Measurements from ENCODE around the gene DCLK2. TPM values are rescaled to one million over a fixed set of nuclear protein-coding genes. Genes with fewer than 3 reads are reported as not detected.

The DCLK2 gene
- total RNA-seq, 1 donor from 2014 or later = 1.9 TPM

DNA sequence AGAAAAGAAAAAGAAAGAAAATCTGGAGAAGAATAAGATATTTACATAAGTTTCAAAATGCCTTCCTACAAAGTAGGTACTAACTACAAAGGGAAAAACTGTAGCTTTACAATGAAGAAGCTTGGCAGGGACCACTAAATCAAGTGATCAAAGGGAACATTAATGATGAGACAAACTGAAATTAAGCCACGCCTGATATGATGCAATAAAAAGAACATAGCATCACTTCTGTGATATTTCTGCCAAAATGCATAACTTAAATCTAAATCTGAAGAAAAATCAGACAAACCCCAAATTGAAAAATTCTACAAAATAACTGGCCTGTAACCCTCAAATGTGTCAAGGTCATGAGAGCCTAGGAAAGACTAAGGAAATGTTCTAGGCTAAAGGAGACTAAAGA, 8.9 kb upstream of the DCLK2 start:
- DNase-seq (ENCODE audit: low read depth in 2 of 2) = no peak

DNA sequence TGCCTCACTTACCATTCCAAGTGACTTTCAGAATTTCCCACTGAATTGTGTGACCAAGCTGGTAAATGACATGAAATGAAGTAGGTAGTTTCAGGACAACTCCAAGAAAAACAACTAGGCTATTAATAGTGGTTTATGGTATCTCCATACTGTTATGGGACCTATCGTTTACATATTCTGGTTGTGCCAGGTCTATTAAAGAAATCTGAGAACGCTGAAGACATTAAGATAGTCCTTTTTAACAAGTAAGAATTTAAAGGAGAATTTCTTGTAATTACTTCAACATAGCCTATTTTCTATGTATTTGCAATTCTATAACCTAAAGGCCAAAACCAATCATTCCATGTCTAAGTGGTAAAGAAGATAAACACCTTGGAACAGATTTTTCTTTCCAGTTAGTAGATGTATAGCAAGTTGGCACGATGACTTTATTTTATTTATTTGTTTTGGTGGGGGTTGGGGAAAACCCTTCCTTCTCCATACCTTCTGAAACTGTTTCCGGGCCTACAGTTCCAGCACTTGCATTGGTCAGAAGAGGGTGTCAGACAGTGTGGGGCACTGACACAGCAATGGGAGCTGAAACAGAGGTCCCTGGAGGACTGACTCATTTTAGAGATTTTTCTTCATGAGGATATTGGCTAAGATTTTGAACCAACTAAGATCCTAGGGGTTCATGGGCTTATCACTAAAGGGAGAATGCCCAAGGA, 7.6 kb upstream of the DCLK2 start:
- no peak for DNase-seq (ENCODE audit: low read depth in 2 of 2)

- no peak for DNase-seq (ENCODE audit: low read depth in 2 of 2)
These were observed 5.8 kb upstream of the DCLK2 start for GRCh38 chr4:150072471-150072870.

DNA sequence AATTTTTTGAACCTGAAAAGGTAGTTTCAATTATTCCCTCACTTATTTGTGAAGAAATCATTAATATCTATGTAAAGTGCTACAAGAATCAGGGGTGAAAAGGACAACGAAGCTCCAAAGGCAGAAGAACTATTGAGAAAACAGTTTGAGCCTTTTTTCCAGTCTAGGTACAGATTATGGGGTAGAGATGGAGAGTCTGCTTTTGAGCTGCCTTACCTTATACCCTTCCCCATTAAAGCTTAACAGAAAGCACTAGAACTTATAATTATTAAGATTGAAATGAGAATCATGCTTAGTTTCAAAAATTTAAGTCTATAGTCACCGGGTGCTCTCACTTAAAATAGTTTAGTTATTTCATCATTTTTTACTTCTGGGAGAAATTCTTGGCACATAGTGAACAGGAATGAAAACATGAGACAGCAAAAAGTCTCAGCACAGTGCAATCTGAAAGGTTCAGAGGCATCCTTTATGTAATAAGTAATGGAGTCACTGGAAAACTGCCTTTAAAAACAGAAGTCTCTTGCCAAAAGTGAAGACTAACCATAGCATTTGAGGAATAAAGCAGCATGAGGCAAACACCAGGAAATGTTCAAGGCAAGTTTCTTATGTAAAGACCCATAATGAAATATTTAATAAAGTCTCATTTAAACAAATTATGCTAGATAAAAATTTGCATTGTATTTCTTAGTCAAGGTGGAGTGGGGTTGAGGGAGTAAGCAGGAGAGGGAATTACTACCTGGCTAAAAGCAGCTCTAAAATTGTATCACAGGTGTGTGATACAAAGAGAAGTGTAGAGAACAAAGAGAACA, 5.1 kb upstream of the DCLK2 start:
- peak in 1 of 2 donors; percentile 28 for DNase-seq (ENCODE audit: low read depth in 2 of 2)

GRCh38 chr4:150074064-150074463, 4.2 kb upstream of the DCLK2 start:
- no peak for DNase-seq (ENCODE audit: low read depth in 2 of 2)

DNA sequence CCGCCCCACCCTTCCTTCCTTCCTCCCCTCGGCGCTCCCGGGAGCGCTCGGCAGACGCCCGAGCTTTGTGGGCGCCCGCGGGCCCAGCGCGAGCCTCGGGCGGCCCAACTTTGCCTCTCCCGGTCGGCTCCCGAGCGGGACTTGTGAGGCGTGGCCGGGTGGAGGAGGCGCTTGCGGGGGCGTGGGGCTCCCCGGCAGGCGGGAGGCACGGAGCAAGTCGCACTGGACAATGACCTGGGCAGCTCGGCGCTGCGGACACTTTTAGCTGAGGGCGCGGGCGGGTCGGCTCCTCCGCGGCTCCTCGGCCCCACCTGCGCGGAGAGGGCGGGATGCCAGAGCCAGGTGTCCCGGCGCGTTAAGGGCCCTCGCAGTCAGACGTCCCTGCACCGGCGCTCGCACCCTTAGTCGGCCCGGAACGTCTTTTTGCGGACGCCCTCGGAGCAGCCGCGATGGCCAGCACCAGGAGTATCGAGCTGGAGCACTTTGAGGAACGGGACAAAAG, 385 bp downstream of the DCLK2 start:
- peak in 1 of 2 donors; percentile 54 for DNase-seq (ENCODE audit: low read depth in 2 of 2)

- DNase-seq (ENCODE audit: low read depth in 2 of 2) = peak in 1 of 2 donors; percentile 17
These were observed 886 bp downstream of the DCLK2 start for GRCh38 chr4:150079081-150079581.

GRCh38 chr4:150080337-150080736, 2.1 kb downstream of the DCLK2 start:
- DNase-seq (ENCODE audit: low read depth in 2 of 2) = no peak

DNA sequence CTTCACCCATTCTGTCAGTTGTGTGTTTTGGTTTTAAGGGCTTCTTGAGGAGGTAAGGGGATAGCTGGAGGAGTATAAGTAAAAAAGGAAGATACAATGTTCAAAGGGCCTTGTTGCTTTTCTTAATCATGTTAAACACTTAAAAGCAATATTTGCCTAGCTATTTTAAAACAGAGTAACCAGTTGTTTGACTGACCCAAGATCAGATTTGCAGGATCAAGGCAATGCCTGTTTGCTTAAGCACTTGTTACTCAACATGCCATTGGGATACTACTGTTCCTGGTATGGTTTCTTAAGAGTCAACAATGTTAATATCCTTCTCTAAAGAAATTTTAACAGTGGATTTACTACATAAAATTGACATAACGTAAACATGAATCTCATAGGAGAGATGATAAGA, 2.6 kb downstream of the DCLK2 start:
- no peak for DNase-seq (ENCODE audit: low read depth in 2 of 2)

DNA sequence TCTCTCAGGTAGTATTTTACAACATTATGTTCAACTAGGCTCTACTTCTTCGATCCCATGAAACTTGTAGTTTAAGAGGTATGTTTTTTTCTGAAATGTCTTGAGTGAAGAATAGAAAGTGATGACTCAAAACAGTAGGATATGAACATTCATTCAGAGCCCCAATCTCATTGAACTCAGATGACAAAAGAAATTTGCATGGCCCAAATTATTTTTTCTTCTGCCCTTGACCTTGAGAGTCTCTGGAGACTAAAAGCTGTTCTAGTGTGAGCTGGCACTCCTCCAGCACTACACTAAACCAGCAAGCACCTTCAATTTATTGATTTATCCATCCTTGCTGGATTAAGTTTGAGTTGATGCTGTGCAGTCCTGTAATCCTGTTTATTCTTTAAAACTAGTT, 4.0 kb downstream of the DCLK2 start:
- DNase-seq (ENCODE audit: low read depth in 2 of 2) = no peak

DNA sequence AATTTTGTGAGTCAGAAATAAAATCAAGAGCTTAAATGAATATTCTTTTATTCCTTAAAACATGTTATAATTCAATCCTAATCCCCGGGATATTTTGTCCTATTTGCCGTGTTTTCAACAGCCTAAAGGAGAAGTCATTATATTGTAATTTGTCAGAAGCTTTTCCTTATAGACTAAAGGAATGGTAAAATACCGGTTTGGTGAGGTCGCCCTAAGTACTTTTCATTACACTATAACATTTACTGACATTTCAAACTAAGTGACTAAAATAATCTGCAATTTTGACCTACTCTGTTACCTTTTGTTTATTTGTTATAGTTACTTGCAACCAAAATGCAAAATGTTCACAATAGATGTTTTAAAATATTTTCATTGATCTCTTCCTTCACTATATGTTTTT, 8.8 kb downstream of the DCLK2 start:
- no peak for DNase-seq (ENCODE audit: low read depth in 2 of 2)

DNA sequence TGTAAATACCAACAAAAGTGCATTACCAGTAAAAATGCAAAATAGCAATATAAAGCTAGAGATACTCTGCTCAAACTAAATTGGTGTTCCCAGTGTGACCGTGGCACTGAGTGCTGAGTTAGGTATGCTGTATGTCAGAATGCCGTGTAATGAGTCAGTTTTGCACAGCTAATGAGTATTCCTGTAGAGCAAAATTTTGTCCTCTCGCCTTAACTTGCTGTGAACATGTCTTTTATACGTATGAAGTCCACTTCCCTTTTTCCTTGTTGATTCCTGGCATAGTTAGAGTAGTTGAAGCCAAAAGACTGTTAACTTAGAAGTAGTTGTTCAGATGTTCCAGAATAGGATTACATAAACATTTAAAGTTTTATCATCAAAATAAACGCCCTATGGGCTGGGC, 11.5 kb downstream of the DCLK2 start:
- no peak for DNase-seq (ENCODE audit: low read depth in 2 of 2)

- no peak for DNase-seq (ENCODE audit: low read depth in 2 of 2)
These were observed 12.6 kb downstream of the DCLK2 start for GRCh38 chr4:150090836-150091235.

DNA sequence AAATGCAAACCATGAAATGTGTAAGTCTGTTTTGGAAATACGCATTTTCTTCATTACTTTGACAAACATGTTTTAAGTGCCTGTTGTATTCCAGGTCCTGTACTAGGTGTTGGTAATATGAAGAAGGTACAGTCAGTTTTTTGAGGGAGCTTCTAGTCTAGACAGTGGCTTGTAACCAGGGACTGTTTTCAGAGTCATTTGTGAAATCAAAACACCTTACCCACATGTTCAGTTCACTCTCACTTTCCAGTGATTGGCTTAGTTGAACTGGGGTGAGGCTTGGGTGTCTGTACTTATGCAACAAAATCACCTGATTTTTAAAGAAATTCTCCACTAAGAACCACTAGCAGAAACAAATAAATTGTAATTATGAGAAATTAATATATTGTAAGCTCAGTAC, 16.4 kb downstream of the DCLK2 start:
- DNase-seq (ENCODE audit: low read depth in 2 of 2) = no peak

DNA sequence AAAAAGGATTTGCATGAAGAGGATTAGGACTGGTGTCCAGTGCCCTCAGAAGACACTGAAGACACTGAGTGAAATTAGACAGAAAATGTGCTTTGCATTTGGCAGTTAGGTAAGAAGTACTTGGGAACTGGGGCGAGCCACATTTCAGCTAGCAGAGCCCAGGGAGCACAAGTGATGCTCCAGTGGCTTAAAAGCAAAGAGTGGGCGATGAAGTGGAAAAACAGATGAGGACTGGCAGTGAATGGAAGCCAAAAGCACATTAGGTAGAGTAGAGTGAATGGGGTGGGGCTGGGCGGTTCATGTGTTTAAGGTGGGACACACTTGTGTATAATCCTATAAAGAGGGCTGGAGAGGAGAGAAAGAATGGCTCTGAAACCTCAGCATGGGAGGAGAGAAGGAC, 18.4 kb downstream of the DCLK2 start:
- no peak for DNase-seq (ENCODE audit: low read depth in 2 of 2)

GRCh38 chr4:150098214-150098613, 20.0 kb downstream of the DCLK2 start:
- DNase-seq (ENCODE audit: low read depth in 2 of 2) = peak in 1 of 2 donors; percentile 17

GRCh38 chr4:150104404-150105027, 26.3 kb downstream of the DCLK2 start:
- DNase-seq (ENCODE audit: low read depth in 2 of 2) = peak; percentile 9 to 31

DNA sequence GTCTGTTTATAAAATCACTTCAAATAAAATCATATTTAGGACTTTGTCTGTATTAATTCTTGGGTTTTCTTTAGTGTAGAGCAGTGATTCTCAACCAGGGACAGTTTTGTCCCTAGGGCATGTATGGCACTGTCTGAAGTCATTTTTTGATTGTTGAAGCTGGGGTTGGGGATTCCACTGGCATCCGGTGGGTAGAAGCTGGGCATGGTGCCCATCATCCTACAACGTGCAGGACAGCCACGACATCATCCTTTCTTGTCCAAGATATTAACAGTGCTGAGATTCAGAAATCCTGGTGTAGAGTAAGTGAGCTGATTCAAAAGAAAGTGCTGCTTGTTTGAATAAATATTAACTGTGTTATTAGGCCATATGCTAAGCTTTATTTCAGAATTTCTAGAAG, 28.6 kb downstream of the DCLK2 start:
- no peak for DNase-seq (ENCODE audit: low read depth in 2 of 2)

GRCh38 chr4:150108691-150109090, 30.4 kb downstream of the DCLK2 start:
- no peak for DNase-seq (ENCODE audit: low read depth in 2 of 2)

- no peak for DNase-seq (ENCODE audit: low read depth in 2 of 2)
These were observed 36.4 kb downstream of the DCLK2 start for GRCh38 chr4:150114641-150115040.

DNA sequence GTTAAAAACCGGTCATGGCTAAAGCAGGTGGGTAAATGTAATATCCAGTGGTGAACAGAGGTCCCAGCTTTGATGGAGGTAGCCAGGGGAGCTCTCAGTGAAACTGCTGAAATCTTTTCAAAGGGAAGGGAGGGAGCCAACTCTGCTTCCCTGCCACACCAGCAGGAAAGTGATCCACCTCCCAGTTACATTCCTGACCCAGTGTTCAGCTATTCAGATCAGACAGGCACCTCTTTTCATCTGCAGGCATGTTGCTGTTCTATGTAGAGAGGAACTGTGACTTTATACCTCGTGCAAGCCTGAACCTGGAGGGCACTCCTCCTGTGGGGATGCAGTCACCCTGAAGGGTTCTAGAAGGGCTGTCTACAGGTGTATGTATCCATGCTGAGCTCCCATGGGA, 37.6 kb downstream of the DCLK2 start:
- DNase-seq (ENCODE audit: low read depth in 2 of 2) = no peak

DNA sequence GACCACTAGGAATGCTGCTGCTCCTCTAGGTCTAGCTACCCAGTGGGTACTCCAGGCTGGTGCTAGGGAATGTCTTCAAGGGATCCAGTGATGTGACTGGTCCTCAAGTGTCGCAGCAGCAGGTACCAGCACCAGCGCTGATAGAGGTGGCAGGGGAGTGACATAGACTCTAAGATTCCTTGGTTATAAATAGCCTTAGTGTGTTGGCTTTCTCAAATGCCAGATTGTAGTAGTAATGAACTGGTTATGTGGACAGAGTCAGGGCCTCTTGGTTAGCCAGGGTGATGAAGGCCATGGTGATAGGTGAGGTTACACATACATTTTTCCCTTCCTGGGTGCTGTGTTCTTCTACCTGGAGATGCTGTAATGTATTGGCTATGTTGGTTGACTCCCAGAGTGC, 38.3 kb downstream of the DCLK2 start:
- no peak for DNase-seq (ENCODE audit: low read depth in 2 of 2)

Data from dermis microvascular lymphatic vessel endothelial cell (primary cell).